ENCODE results near the gene LSAMP.
A peak's percentile ranks its signal among the peaks of the same experiment; 100 is the strongest.
"Not testable (repeated sequence)": the region's sequence is repeated elsewhere in the genome, so short reads cannot be mapped to it uniquely, and the experiment has no call there.

LSAMP gene

DNA sequence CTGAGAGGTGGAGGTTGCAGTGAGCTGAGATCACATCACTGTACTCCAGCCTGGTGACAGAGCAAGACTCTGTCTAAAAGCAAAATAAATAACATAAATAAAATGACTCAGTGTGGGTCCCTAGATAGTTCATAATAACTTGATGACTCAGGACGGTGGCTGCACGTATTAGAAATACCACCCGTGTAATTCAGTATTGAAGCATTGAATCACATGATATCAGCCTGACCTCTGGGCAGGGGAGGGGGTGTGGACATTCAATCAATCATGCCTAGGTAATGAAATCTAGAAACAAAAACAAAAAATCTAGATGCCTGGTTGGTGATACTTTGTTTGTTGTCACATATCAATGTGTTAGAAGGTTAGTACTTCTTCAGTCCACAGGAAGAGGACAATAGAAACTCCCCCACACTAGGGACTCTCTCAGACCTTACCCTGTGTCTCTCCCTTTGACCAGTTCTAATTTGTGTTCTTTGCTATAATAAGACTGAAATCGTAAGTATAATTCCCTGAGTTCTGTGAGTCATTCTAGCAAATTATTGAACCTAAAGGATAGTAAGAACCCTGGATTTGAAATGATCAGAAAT lies 644.7 kb downstream of the LSAMP start:
- DNase-seq (ENCODE audit: low spot score) = no peak

DNA sequence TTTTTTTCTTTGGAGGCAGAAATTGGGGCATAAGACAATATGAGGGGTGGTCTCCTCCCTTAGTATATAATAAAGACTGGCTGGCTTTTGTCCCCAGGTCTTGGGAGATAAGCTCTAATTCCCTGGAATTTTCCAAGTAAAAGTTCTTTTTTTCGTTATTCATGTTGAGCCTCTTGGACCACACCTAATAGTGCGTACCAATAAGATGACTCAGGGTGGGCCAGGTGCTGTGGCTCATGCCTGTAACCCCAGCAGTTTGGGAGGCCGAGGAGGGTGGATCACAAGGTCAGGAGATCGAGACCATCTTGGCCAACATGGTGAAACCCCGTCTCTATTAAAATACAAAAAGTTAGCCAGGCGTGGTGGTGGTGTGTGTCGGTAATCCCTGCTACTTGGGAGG lies 645.2 kb downstream of the LSAMP start:
- DNase-seq (ENCODE audit: low spot score) = not testable (repeated sequence)

DNA sequence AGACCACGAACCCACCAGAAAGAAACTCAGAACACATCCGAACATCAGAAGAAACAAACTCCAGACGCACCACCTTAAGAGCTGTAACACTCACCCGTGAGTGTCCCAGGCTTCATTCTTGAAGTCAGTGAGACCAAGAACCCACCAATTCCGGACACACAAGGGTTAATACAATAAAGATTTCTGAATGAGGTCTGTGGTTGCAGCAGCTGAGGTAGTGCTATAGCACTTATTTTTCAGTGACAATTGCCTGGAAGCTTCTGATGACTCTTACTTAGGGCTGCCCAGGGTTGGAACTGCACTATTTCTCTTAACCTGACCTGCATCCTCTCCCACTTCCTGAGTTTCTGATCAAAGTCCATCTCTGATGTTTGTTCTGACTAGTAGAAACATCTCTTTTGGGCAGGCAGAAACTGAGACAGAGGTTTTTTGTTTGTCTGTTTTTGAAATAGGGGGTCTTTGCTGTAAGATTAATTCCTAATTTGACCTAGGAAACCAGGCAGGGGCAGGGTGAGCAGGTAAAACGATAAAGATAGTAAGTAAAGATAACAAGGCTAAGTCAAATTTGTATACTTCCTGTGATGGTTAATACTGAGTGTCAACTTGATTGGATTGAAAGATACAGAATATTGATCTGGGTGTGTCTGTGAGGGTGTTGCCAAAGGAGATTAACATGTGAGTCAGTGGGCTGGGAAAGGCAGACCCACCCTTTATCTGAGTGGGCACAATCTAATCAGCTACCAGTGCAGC lies 652.9 kb downstream of the LSAMP start:
- no peak for DNase-seq (ENCODE audit: low spot score)

DNA sequence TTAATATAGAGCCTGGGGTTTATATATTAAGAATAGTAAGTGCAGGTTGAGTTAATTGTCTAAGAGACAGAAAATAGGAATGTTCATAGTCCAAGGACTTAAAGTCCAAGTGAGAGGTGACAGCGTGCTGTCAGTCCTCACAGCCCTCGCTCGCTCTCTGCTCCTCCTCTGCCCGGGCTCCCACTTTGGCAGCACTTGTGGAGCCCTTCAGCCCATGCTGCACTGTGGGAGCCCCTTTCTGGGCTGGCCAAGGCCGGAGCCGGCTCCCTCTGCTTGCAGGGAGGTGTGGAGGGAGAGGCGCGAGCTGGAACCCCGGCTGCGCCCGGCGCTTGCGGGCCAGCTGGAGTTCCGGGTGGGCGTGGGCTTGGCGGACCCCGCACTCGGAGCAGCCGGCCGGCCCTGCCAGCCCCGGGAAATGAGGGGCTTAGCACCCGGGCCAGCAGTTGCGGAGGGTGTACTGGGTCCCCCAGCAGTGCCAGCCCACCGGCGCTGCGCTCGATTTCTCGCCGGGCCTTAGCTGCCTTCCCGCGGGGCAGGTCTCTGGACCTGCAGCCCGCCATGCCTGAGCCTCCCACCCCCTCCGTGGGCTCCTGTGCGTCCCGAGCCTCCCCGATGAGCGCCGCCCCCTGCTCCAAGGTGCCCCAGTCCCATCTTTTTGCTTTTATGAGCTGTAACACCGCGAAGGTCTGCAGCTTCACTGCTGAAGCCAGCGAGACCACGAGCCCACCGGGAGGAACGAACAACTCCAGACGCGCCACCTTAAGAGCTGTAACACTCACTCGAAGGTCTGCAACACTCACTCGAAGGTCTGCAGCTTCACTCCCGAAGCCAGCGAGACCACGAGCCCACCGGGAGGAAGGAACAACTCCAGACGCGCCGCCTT lies 653.8 kb downstream of the LSAMP start:
- DNase-seq (ENCODE audit: low spot score) = not testable (repeated sequence)

DNA sequence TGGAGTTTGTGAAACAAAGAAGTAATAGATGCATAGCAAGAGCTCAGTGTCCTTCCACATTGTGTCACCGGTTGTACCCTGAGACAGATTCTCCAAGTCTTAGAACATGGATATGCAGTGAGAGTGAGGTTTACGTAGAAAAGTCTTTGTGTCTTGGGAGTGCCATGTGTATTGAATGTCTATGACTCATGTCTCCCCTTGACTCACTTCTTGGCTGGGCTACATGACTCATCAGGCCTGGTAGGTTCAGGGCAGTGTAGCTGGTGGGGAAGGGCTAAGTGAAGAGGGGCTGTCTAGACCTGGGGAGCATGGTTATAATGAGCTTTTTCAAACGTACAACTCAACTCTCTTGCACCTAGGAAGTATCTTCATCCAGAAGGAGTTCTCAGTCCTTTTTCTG lies 654.5 kb downstream of the LSAMP start:
- no peak for DNase-seq (ENCODE audit: low spot score)

DNA sequence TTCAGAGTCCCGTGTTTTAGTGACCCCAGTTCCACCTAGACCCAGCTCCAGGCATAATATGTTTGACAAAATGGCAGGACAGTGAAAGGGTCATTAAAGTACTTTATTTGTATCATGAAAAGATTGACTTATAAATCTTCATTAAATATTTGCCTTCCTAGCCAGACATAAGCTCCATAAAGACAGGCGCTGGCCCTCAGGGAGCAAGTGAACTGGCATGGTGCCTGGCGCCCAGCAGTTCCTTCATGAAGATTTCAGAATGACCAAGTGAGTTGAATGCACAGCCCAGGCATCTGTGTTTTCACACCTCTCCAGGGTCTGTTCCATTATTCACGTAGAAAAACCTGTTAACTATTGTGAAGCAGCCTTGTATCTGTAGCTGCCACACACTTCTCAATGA lies 655.8 kb downstream of the LSAMP start:
- DNase-seq (ENCODE audit: low spot score) = no peak

DNA sequence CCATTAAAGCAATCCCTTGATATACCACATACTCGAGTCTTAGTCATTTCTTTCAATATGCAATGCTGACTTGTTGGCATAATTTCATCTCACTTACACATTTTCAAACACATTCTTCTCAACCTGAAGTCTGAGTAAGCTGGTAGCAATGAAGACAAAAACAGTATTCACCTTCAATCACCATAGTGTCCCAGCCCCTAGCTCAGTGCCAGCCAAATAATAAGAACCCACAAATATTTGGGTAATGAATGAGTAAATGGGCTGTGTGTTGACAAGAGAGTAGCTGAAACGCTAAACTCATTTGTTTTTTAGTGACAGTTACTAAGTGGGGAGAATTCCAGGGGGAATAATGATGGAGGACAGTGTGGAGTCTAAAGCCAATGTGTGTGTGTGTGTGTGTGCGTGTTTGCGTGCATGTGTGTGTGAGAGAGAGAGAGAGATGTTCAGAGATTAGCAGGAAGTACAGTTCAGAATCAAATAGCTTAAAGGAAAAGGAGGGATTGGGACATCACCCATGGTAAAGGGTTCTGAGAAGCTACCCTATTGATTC lies 656.3 kb downstream of the LSAMP start:
- no peak for DNase-seq (ENCODE audit: low spot score)

DNA sequence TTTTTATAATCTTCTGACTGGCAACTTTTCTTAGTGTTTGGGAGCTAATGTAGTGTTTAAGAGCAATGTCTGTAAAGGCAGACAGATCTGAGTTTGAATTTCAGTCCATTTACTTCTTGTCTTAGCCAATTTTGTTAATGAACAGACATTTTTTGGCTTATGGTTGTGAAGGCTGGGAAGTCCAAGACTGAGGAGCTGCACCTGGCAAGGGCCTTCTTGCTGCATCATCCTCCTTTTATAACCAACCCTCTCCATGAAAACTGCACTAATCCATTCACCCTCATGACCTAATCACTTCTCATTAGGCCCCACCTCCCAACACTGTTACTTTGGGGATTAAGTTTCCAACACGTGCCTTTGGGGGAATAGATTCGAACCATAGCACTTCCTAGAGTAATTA lies 657.5 kb downstream of the LSAMP start:
- no peak for DNase-seq (ENCODE audit: low spot score)

DNA sequence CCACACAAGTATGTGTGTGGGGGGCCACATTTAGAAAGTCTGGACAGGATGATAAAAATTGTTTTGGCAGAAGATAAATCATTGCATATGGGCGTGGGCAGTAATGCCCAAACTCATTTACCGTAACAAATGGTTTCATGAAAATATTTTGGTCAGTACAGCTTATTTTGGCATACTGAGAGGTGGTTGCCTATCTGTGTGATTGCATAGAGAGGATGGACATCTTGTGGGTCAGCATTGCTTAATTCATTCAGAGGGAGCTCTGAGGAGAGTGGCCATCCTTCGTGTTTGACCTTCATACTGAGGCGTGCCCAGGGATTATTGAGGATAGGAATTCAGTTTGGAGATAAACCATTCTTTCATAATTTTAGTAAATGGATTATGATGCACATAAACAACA lies 659.5 kb downstream of the LSAMP start:
- no peak for DNase-seq (ENCODE audit: low spot score)

DNA sequence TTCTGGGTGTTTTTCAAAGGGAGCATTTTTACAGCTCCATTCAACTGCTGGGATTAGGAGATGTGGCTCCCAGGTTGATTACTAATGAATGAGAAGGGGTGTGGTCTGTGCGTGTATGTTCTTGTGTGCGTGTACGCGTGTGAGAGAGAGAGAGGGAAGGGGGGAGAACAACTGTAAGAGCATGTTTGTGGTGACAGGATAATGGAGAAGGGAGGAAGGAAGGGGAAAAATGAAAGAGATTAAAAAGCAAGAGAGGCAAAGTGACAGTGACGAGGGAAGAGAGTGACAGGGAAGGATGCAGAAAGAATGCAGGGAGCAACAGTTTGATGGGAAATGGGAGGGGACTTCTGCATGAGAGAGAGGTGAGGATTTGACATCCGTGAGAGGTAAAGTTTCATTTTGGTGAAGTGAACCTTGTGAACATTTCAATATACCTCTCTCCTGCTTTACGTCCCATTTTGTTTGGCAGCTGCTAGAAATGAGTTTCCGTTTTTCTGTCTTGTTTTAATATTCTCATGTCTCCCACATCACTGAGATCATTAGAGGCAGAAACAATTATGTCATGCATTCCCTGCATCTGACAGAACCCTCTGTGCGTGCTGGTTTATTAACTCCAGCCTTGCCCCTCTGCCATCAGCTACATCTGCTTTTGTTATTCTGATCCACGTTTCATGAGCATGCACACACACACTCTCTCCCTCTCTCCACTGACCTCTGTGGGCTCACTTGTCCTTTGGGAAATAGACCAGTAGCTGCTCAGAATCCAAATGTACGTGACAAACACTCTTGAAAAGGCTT lies 660.3 kb downstream of the LSAMP start:
- peak; percentile 28 for DNase-seq (ENCODE audit: low spot score)

DNA sequence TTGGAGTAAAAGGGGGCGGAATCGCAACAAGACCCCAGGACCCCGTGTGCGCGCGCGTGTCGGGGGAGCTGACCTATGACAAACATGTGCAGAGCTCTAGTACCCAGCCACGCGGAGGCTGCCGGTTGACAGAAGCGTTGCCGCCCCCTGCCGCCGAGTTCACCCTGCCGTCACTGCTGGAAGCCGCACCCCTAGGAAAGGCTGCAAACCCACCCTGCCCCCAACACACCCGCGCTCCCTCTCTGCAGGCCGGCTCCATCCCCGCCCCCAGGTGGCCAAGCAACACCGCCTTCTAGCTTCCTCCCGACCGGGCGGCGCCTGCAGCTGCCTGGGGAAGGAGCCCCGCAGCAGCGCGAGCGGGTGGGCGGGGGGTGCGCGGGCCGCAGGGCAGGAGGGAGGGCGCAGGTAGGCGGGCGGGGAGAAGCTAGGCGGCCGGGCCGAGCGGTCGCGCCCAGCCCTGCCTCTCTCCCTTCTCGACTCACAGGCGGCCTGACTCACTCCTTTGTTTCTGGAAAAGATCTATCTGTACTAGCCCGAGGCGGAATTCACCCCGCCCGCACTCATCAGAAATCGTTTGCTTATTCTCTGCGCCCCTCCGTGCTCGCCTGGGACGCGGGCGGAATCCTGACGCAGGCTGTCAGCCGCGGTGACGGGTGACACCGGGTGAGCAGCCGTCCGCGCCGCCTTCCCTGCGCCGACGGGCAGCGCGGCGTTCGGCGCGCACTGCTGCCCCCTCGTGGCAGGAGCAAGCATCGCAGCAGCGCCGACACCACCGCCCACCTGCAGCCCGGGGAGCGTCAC lies 661.1 kb downstream of the LSAMP start:
- peak; percentile 75 for DNase-seq (ENCODE audit: low spot score)

DNA sequence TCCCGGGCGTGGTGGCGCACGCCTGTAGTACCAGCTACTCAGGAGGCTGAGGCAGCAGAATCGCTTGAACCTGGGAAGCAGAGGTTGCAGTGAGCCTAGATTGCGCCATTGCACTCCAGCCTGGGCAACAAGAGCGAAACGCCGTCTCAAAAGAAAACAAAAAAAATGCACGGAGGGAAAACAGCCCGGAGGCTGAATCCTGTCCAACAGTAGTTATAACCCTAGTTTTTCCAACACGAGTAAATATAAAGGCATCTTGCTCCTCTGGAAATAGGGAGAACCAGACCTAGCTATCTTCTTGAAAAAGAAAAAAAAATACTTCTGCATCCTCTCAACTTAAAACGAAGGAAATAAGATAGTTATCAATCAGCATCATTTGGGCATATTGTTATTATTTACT lies 661.9 kb downstream of the LSAMP start:
- DNase-seq (ENCODE audit: low spot score) = not testable (repeated sequence)

DNA sequence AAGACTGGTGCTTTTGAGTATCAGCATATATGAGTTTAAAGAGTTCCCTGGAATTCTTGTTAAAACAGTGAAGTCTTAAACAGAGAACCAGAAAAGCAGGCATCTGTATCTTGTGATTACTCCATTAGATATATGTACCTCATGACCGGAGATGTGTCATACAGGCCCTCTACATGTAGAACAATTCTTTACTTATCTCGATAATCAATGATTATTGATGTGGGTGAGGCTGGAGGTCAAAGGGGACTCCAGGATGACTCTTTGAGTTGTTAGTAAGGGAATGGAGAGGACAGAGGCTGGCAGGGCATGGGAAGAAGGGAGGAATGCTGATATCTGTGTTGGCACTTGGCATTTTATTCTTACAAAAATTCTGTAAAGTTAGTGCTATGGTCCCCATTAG lies 666.3 kb downstream of the LSAMP start:
- no peak for DNase-seq (ENCODE audit: low spot score)

DNA sequence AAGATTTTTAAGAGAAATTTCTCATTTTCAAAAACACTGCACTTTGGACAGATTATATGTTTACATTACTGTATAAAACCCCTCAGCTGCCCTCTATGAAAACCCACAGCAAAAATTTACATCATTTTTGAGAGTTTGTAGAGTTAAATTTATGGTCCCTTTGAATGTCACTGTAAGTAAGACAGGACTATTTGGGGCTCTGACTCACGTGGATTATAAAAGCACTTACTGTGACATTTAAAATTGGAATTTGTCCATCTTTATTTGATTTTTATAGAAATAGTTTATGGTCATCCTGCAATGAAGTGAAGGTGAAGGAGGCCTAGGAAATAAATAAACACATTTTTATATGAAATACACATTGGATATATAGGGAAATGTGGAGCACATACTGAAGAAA lies 672.3 kb downstream of the LSAMP start:
- no peak for DNase-seq (ENCODE audit: low spot score)

DNA sequence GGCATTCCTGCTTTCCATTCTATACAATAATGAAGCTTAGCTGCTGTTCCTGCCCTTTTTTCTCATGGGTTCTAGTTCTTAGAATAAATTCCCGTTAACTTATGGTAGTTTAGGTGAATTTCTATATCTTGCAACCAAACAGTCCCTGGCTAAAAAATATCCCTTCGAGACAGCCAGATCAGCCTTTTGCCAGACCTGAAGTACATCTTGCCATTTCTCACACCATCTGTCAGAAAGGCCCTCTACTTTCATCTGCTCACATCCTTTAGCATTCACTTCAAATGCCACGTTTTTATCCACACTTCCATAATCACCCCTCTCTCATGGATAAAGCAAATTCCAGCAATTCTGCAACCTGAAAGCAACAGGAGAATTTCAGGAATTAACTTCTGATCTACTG lies 676.6 kb downstream of the LSAMP start:
- DNase-seq (ENCODE audit: low spot score) = peak; percentile 56

DNA sequence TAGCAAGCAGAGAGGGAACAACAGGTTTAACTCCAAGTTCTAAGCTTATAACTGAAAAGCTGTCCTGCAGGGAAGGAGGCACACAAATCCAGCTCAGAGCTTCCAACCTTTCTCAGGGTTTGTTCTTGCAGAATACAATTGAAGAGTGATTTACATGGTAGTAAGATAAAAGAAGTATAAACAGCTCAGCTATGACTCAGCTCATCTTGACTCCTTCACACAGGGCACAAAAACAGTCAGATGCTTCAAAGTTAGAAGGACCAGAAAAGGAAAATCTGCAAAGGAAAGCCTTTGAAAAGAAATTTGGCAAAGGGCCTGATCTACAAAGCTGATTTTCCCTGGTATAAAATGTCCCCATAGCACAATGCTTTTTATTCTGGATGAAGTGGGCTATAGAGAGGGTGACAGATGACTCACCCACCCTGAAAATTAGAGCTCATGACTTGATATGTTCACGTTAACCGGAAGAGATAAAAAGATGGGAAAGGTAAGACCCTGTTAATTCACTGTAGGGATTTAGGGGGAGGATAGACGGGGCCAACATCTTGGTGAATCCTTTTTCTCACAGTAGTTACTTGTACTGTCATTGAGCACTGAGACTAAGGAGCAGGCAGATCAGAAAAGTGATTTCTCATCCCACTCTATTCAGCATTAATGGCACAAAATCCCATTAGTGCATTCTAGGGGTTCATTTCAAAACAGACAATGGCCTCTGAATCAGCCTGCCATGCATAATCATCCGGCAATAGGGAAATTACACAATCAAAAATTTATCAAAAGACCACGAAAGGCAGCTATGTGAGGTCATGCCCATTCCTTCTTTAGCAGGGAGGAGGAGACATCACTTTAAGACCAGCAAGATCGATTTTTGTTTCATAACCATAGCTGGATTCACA lies 678.5 kb downstream of the LSAMP start:
- DNase-seq (ENCODE audit: low spot score) = no peak

DNA sequence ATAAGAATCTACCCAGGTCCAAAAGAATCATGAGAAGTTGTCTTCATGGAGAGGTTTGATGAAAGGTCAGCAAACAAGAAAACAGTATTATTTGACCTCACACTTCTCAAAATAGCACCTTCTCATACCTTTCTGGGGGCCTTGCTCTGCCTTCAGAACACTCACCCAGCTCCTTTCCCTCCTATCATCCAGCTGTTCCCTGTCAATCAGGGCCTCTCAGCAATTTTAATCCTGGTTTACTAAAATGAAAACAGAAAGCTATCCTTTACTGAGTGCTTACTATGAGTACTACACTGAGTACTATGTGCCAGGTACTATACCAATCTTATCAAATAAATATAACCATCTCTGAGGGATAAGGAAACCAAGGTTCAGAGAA lies 683.4 kb downstream of the LSAMP start:
- no peak for DNase-seq (ENCODE audit: low spot score)

DNA sequence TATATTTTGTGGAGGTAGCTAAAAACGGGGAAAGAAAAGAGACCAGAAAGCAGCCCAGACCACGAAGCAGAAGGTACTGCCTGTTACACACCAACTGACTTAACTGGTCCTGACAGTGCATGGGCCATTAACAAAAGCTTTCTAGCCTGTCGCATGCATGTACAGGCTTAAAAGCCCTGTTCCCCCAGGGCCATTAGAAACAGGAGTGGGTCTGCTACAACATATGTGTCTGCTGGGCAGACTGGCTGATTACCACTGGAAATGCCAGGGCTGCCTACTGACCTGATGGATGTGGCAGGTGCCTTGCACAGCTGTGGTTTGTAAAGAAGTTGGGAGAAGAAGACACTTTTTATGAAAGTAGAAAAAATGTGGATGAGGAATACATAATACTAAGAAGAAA lies 684.6 kb downstream of the LSAMP start:
- no peak for DNase-seq (ENCODE audit: low spot score)

DNA sequence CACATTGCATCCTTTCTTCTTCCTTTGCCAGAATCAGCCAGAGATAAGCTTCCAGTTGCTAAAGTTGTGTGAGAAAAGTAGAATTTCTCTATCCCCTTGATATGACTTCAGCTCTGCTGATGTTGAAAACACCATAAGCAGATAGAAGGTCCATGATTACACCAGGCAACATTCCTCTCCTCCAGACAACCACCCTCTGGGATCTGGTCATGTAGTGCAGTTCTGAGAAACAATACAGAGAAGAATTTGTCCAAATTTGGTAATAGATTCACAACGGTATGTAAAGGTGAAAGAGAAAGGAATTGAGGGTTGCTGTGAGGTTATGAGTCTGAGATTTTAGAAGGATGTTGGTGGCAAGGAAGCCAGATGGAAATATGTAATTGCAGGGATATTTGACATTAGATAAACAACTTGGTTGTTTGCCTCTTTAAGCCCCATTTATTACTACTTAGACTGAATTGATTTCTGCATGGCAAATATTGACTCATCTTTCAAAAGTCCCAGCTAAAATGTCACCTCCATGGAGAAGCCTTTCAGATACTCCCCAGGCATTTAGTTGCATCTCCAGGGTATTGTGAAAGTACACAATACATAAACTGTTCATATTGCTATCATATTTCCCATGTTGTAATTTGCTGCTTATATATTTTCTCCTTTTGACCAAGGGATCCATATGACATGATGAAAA lies 687.1 kb downstream of the LSAMP start:
- DNase-seq (ENCODE audit: low spot score) = no peak
